Astrocyte of the cerebellum (primary cell): ENCODE measurements around the gene TNIP2.
A peak's percentile ranks its signal among the peaks of the same experiment; 100 is the strongest.

ENCODE experiments used
- DNase-seq: peaks from one replicate; pipeline ENCODE4 v3.0.0-alpha.2; 2011; ENCODE audit warnings: low read depth
- H3K4me3 ChIP-seq: 2 replicates; pipeline ENCODE4 v1.5.1; 2011; ENCODE audit warnings: mild to moderate bottlenecking, low read depth, low read length, moderate library complexity
- CTCF ChIP-seq: IDR thresholded peaks from 2 replicates; pipeline ENCODE4 v1.5.1; 2012; ENCODE audit warnings: low read length, low read depth, moderate library complexity, mild to moderate bottlenecking; ENCODE audit errors: missing control alignments
- in situ Hi-C: cut with HindIII; loops from 2 replicates; pipeline ENCODE4 v1.10.0; 2017; ENCODE audit warnings: low sequenced_read_pairs

TNIP2 gene

DNA sequence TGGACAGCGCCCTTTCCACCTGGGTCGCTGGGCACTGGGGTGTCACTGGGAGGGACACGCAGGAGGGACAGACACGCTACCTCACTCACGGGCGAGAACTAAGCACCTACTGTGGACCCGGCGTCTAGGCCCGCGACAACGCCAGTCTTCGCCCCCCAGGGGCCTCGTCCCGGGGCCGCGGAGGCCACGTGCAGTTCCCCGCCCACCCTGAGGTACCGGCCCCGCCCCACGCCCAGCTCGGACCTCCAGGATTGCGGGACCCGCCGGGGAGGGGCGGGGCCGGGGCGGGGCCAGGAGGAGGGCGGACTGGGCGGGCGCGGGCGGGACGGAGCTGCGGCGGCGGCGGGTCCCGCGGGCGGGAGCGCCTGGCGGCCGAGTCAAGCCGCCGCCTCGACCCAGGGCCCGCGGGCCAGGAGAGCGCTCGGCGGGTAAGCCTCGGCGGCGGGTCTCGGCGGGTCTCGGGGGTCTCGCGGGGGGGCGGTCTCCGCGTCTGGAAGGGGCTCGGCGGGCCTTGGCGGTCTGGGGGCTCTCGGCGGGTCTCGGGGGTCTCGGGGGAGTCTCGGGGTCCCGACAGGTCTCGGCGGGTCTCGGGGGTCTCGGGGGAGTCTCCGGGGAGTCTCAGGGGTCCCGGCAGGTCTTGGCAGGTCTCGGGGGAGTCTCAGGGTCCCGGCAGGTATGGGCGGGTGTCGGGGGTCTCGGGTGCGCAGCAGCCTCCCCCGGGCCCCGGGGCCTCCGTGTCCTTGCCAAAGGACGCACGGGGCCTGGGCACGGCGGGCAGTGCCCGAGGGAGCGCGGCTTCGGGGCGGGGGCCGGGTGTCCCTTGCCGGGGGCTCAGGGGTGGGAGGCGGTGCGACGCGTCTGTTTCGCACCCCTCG, 36.8 kb upstream of the TNIP2 start, which contains the start of gene SH3BP2:
TSS of gene SH3BP2 (plus strand) at position 375 of the 875 bp plus-strand sequence. CDS start 27,533 bp downstream, outside the sequence.
- TF ChIP-seq CTCF, result no peak
- in situ Hi-C loops, result no loop called here
- no peak for DNase-seq
- H3K4me3 ChIP-seq, result peak within 1 kb of the TSS; percentile 69

DNA sequence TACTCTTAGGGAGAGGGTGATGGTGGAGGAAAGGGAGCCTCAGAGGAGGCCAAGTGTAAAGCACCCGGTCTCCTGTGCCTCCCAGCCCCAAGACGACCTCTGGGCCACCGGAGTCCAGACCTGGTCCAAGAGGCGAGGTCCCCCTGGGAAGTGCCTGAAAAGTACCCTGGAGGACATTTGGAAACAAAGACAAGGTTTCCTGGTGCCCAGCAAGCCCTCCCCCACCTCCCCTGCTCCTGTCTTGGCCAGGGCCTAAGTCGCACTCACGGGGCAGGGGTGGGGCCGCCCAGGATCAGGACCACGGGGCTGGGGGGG, 36.2 kb upstream of the TNIP2 start:
- no peak overlapping the region for H3K4me3 ChIP-seq
- DNase-seq, result no peak
- in situ Hi-C loops, result no loop called here
- TF ChIP-seq CTCF, result no peak

GRCh38 chr4:2791518-2792395, 35.6 kb upstream of the TNIP2 start:
- in situ Hi-C loops, result no loop called here
- DNase-seq, result no peak
- TF ChIP-seq CTCF, result no peak
- H3K4me3 ChIP-seq, result no peak overlapping the region

DNA sequence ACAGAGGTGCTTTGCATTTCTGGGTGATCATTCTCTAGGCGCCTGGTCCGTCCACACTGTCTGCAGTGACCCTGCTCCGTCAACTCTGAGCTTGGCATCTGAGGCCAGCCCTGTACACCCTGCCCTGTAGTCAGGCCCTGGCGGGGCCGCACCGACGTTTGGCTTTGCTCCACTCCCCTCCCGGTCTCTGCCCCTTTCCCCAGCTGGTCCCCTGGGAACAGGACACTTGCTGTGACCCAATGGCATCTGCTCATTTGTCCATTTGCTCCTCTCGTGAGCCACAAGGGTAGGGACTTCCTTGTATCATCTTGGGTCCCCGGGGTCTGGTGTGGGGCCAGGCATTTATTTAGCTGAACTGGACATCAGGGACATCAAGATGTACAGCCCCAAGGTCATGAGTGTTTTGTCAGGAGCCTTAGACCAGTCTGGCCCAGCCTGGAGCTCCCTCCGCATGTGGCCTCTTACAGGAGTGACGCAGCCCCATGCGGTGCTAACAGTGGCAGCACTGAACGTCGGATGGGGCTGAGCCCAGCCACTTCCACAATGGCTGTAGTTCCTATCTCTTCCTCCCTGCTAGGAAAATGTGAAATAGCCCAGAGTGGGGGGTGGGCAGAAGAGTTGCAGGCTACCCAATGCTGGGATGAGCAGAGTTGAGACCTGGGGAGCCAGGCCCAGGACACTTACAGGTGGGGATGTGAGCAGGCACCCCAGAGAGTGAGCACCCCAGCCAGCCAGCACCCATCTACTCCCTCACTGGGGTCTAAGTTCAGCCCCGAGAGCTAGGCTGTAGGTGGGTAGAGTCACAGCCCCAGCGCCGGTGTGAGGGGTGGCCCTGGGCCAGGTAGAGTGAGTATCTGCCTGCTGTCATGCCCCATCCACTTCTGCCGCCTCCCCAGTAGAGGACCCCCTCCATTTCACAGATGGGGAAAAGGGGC, 34.7 kb upstream of the TNIP2 start:
- no peak for TF ChIP-seq CTCF
- H3K4me3 ChIP-seq, result no peak overlapping the region
- in situ Hi-C loops, result no loop called here
- no peak for DNase-seq

DNA sequence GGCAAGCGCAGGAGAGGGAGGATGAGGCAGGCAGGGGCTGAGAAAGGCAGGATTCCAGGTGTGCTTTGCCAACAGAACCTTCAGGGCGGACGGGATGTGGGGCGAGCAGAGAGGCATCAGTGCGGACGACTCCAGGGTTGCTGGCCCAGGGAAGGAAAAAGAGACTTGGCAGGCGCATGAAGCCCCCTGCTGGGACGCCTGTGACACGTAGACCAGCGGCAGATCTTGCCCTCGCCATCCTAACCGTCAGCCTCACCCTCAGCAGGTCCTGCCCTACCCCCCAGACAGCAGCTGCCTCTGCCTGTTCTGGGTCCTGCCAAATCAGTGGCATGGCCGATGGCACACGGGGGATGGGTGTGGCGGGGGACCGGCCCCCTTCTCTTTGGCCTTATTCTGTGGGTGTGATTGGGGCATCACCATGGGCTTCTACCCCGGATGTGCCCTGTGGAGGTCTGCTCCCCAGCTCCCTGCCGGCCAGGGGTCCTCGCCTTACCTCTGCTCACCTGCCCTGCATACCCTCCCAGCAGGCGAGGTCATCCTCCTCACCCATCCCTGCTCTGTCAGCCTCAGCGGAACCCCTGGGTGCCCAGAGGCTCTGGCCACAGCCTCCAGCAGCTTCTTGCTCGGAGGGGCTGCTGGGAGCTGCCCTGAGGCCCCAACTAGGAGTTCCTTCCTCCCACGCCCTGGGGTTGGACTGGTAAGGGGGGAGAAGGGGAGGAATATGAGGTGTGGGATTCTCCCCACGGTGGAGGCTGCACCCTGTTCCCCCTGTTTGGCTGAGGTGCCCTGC, 33.9 kb upstream of the TNIP2 start:
- no peak for TF ChIP-seq CTCF
- DNase-seq, result no peak
- in situ Hi-C loops, result no loop called here
- no peak overlapping the region for H3K4me3 ChIP-seq
